ENCODE data around the gene PTH1R.

- TF ChIP-seq POLR2AphosphoS5 (IDR thresholded peaks at IDR 0.05; ENCODE audit: low read depth, low read length) (no peak), POLR2A (IDR thresholded peaks at IDR 0.05; ENCODE audit: low read depth, low read length) (no peak), TAF1 (IDR thresholded peaks at IDR 0.05; ENCODE audit: low read depth, low read length) (no peak), SPI1 (IDR thresholded peaks at IDR 0.05; ENCODE audit: low read depth, low read length) (no peak), POU2F2 (IDR thresholded peaks at IDR 0.05; ENCODE audit: low read depth, low read length) (no peak)
Observed at GRCh38 chr3:46831841-46832240, 45.7 kb upstream of the PTH1R start.
